ENCODE data around the gene DST. TPM values are rescaled to one million over a fixed set of nuclear protein-coding genes. Genes with fewer than 3 reads are reported as not detected.

The DST gene
- total RNA-seq, 4 donors from 2014 or later: 189 to 276 (median 219) TPM

- TF ChIP-seq, protein P1, sequence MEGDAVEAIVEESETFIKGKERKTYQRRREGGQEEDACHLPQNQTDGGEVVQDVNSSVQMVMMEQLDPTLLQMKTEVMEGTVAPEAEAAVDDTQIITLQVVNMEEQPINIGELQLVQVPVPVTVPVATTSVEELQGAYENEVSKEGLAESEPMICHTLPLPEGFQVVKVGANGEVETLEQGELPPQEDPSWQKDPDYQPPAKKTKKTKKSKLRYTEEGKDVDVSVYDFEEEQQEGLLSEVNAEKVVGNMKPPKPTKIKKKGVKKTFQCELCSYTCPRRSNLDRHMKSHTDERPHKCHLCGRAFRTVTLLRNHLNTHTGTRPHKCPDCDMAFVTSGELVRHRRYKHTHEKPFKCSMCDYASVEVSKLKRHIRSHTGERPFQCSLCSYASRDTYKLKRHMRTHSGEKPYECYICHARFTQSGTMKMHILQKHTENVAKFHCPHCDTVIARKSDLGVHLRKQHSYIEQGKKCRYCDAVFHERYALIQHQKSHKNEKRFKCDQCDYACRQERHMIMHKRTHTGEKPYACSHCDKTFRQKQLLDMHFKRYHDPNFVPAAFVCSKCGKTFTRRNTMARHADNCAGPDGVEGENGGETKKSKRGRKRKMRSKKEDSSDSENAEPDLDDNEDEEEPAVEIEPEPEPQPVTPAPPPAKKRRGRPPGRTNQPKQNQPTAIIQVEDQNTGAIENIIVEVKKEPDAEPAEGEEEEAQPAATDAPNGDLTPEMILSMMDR (IDR thresholded peaks at IDR 0.05; ENCODE audit: low read depth): no peak
Observed at GRCh38 chr6:56582236-56582635, 60.5 kb downstream of the DST start.

DNA sequence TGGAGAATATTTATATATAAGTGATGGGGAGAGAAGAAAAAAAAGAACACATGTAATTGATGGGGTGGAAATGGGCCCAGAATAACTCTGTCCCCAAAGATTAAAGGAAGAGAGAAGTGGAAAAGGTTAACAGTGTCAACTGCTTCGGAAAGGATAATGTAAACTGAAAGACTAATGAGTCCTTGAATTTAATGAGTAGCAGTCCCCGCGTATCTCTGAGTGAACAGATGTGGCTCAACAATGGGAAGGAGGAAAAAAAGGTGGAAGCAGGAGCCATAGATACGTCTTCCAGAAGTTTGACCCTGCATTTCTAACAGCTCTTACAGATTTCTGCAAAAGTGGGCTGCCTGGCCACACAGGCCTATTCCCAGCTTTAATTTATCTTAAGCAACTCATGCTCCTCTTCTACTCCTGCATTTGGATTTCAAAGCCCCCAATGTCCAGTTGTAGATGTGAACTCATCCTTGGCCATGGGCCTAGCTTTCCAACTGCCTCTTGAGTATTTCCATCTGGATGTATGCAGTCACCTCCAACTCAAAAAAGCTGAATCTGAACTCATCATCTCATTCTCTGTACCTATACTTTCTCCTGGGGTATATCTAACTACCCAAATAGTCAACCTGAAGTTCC lies 61.3 kb downstream of the DST start:
- TF ChIP-seq, protein P1 (IDR thresholded peaks at IDR 0.05; ENCODE audit: low read depth): no peak

DNA sequence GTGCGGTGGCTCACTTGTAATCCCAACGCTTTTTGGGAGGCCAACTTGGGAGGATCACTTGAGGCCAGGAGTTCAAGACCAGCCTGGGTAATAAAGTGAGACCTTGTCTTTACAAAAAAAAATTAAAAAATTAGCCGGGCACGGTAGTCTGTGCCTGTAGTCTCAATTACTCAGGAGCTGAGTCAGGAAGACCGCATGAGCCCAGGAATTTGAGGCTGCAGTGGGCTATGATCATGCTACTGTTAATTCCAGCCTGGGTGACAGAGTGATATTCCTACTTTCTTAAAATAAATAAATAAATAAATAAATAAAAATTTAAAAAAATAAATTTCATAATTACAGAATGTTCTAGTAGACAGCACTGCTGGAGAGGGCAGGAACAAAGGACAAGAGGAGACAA lies 62.4 kb downstream of the DST start:
- TF ChIP-seq, protein P1 (IDR thresholded peaks at IDR 0.05; ENCODE audit: low read depth): no peak

- TF ChIP-seq, protein P1 (IDR thresholded peaks at IDR 0.05; ENCODE audit: low read depth): no peak
Observed at GRCh38 chr6:56579155-56579851, 63.4 kb downstream of the DST start.

DNA sequence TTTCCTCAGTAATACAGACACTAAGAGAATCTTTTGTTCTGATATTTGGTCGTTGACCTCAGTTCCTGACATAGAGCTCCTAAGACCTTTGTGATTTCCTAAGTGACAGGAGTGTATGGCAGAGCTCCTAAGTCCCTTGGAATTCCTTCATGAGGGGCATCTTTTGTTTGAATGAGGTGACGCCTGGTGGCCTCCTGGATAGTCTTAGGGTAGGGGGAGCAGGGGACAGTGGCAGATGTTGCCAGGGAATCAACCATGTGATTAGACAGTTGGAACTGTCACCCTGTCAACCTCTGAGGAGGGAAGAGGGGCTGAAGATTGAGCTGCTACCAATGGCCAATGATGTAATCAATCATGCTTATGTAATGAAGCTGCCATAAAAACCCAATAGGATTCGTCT lies 67.0 kb downstream of the DST start:
- TF ChIP-seq, protein P1 (IDR thresholded peaks at IDR 0.05; ENCODE audit: low read depth): no peak

DNA sequence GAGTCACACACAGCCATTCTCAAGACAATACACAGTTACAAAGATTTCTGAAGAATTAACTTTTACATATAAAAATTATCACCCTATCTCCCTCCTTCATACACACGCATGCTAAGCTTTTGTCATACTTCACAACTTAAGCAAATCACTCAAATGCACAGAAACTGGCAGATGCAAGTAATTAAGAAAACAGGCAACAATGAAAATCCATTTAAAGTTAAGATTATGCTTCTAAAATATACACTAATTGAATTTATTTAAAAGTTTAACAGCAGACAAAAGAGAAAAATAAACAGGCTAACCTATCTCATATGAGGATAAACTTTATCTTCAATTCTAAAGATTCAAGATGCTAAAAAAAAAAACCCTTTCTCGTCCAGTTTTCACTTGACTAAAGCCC lies 68.4 kb downstream of the DST start:
- TF ChIP-seq, protein P1 (IDR thresholded peaks at IDR 0.05; ENCODE audit: low read depth): no peak

DNA sequence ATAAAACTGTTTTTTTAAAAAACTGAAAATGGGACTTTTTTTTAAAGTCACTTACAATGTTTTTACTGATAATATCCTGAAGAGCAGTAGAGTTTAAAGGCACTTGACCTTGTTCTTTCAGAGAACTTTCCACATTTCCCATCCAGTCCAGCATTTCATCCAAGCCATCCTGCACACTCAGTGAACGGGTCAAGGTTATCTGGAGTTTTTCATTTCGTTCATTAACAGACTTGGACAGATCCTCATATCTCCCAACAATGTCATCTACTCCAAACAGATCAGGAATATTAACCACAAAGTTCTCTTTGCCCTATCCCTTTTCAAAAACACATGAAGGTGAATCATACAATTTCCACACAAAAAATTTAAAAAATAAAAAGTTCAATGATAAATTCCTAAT lies 69.1 kb downstream of the DST start:
- TF ChIP-seq, protein P1 (IDR thresholded peaks at IDR 0.05; ENCODE audit: low read depth): no peak

Data from subcutaneous adipose tissue (tissue), 4 donors.